ENCODE measurements around the gene SETD5.
"Not testable (repeated sequence)": the region's sequence is repeated elsewhere in the genome, so short reads cannot be mapped to it uniquely, and the experiment has no call there.

The SETD5 gene

GRCh38 chr3:9473496-9474065 lies 76.2 kb downstream of the SETD5 start:
- DNase-seq: no peak

DNA sequence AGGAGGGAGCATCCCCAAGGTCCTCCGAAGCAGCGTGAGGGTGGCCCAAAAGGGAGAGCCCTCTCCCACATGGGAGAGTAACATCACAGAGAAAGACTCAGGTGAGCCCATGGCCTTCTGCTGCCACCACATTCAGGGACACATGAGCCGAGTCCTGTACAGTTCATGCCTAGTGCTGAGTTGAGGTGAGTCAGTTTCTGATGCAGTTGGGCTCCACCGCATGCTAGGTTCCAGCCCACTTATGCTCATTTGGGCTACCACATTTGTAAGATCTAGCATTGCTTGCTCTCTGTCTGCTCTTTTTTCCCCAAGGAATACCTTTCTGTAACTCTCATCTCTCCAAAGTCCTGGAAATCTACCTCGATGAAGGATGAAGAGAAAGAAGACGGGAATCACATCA lies 77.1 kb downstream of the SETD5 start:
- DNase-seq: no peak

- no peak for DNase-seq
These were observed 79.5 kb downstream of the SETD5 start for GRCh38 chr3:9476935-9477334.

DNA sequence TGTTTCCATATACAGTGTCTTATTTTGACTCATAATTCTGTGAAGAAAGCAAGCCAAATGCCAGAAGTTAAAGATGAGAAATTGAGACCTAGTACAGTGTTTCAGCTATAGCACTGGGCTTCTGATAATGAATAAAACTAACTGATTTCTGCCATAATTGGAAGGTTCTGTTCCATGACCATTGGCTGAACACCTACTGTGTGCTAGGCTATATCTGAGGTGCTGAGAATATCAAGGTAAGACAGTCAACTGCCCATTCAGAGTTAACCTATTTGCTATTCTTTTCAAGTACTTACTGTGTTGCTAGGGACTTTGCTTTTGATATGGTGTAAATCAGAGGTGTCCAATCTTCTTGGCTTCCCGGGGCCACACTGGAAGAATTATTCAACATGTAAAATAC lies 82.8 kb downstream of the SETD5 start:
- no peak for DNase-seq

DNA sequence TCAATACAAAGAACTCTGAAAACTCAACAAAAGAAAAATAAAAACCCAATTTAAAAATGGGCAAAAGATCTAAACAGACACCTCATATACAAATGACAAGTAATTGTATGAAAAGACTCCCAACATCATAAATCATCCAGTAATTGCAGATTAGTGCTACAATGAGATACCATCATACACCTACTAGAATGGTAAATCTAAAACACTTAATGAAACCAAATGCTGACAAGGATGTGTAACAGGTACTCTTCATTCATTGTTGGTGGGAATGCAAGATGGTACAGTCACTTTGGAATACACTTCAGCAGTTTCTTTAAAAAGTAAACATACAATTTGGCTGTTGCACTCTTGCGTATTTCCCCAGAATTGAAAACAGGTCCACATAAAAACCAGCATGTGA lies 87.8 kb downstream of the SETD5 start:
- DNase-seq: no peak

GRCh38 chr3:9491506-9491905 lies 94.1 kb downstream of the SETD5 start:
- DNase-seq: no peak

DNA sequence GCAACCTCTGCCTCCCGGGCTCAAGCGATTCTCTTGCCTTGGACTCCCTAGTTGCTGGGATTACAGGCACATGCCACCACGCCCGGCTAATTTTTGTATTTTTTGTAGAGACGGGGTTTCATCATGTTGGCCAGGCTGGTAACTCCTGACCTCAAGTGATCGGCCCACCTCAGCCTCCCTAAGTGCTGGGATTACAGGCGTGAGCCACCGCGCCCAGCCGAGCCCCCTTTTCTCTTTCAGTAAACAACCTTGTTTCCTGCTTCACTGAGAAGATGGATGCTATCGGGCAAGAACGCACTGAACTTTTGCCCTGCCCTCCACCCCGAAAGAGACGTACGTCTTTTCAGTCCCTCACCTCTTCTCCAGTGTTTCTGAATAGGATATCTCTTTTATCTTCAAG lies 96.6 kb downstream of the SETD5 start:
- not testable (repeated sequence) for DNase-seq

- DNase-seq: no peak
These were observed 99.5 kb downstream of the SETD5 start for GRCh38 chr3:9496893-9497292.

GRCh38 chr3:9497821-9498565 lies 100.6 kb downstream of the SETD5 start:
- no peak for DNase-seq

GRCh38 chr3:9498781-9499180 lies 101.4 kb downstream of the SETD5 start:
- no peak for DNase-seq

DNA sequence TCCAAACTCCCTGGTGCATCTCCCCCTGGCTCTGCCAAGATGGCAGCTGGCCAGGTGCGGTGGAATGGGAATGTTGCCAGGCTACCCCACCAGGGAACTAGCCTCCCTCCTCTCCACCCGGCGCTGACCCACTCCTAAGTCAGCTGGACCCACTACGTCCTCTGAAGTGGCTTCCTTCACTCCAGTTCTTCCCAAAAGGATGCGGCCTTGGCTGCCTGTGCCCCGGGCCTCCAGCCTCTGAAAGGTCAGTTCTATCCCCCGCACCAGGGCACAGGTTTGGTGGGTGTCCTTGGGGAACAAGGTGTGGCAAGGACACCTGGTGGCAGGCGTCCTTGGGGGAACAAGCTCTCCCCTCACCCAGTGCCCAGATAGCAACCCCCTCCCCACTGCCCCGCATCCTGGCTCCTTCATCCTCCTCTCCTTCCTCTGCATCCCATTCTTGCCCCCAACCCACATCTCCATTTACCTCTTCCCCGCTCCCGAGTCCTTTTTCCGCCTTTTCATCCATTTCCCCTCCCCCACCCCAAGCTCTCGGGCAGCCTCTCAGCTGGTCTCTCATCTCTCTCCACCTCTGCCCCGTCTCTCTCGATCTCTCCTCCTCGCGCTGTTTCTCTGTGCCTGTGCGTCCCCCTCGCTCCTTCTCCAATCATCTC lies 102.2 kb downstream of the SETD5 start:
- no peak for DNase-seq

DNA sequence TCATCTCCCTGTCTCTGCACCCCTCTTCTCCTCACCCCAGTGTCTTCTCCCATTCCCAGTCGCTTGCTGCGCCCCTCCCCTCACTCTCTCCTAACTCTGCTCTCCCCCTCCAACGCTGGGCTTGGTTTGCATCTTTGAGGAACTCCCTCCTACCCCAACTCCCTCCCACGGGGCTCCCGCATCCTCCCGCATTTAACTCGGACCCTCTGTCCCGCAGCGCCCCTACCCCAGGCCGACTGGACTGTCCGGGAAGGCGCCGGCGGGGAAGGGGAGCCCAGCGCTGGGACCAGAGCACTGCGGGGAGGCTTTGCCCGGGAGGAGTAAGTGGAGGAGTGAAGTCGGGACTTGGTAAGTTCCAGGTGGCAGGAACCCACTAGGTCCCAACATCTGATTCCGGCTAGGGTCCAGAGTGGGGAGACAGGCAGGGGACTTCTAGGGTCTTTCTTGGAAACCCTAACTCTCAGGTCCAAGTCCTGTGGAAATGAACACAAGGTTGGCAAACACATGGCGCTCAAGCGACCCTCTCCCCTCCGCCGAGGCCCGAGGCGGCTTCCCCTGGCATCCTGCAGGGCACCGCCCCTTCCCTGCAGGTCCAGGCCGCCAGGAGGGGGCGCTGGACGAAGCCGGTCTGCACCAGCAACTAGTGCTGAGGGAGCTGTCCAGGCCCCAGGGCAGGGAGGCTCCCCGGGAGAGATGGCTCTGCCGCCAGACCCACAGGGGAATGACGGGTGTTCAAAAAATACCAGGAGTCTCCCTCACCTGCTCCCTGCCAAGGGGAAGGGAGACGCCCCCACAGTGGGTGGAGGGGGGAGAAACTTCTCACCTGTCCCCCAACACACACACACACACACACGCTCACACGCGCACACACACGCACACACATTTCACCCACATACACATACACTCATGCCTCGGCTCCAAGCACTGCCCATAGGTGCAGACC lies 103.0 kb downstream of the SETD5 start:
- DNase-seq: no peak

DNA sequence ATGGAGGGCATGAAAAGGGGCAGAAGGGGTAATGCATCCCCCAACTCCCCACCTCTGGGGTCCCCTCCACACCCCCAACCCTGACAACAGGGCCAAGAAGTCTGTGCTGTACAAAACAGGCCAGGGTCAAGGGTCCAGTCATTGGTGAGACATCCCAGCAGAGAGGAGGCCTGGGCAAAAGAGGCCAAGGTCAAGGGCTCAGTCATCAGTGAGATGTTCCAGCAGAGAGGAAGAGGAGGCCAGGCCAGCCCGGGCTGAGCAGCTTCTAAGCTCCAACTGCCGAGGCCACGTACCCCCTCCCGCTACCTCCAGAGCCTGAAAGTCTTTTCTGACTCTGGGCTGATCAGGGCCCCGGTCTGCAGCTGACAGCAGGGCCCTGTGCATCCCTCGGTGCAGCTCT lies 103.8 kb downstream of the SETD5 start:
- DNase-seq: no peak

- DNase-seq: no peak
These were observed 105.9 kb downstream of the SETD5 start for GRCh38 chr3:9503283-9503682.

GRCh38 chr3:9507586-9508578 lies 110.5 kb downstream of the SETD5 start:
- DNase-seq: no peak

- no peak for DNase-seq
These were observed 111.4 kb downstream of the SETD5 start for GRCh38 chr3:9508781-9509180.

GRCh38 chr3:9512456-9513045 lies 115.1 kb downstream of the SETD5 start:
- no peak for DNase-seq

- no peak for DNase-seq
These were observed 116.9 kb downstream of the SETD5 start for GRCh38 chr3:9514306-9514705.

GRCh38 chr3:9514956-9515355 lies 117.5 kb downstream of the SETD5 start:
- DNase-seq: no peak

- DNase-seq: no peak
These were observed 127.7 kb downstream of the SETD5 start for GRCh38 chr3:9525078-9525477.
